Liver (tissue), 2 donors: ENCODE data around the gene MERTK.

Experiments used
- YY1 ChIP-seq: IDR thresholded peaks from 2 replicates; pipeline ENCODE4 v1.6.1; 2016; ENCODE audit warnings: antibody characterized with exemption, mild to moderate bottlenecking
- TF ChIP-seq, protein P1 (sequence below): fragments of 150-350 bp; IDR thresholded peaks from 2 replicates; pipeline ENCODE4 v1.5.1; 2017; ENCODE audit warnings: improper control_type of control experiment, low read depth, low read length; ENCODE audit not compliant: missing input control
- donor health status: healthy.

DNA sequence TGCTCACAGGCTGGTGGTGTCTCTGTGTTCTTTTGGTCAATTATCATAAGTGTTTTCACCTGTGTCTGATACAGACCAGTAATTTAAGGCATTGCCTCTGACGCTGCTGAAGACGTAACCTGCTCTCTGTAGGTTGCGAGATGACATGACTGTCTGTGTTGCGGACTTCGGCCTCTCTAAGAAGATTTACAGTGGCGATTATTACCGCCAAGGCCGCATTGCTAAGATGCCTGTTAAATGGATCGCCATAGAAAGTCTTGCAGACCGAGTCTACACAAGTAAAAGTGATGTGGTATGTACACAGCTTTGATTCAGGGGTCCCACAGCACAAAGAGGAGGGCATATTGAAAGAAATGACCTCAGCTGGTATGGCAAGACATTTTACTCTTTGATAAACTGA, 122.9 kb downstream of the MERTK start:
- no peak for TF ChIP-seq YY1
- TF ChIP-seq, protein P1, sequence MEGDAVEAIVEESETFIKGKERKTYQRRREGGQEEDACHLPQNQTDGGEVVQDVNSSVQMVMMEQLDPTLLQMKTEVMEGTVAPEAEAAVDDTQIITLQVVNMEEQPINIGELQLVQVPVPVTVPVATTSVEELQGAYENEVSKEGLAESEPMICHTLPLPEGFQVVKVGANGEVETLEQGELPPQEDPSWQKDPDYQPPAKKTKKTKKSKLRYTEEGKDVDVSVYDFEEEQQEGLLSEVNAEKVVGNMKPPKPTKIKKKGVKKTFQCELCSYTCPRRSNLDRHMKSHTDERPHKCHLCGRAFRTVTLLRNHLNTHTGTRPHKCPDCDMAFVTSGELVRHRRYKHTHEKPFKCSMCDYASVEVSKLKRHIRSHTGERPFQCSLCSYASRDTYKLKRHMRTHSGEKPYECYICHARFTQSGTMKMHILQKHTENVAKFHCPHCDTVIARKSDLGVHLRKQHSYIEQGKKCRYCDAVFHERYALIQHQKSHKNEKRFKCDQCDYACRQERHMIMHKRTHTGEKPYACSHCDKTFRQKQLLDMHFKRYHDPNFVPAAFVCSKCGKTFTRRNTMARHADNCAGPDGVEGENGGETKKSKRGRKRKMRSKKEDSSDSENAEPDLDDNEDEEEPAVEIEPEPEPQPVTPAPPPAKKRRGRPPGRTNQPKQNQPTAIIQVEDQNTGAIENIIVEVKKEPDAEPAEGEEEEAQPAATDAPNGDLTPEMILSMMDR, result no peak
